ENCODE results near the gene PLEKHF1.

GRCh38 chr19:29618434-29618833 lies 46.8 kb upstream of the PLEKHF1 start:
- TF ChIP-seq CTCF (IDR thresholded peaks at IDR 0.05 in 4 of 5, conservative IDR thresholded peaks at IDR 0.05 in 1 of 5) (no peak), POLR2A (IDR thresholded peaks at IDR 0.05) (no peak)

Data from gastrocnemius medialis (tissue), 4 donors.